ENCODE data around the gene ERVV-1. TPM values are rescaled to one million over a fixed set of nuclear protein-coding genes. Genes with fewer than 3 reads are reported as not detected.

ERVV-1 gene
- total and polyA plus RNA-seq, 8 donors = 0.06 to 0.11 (median 0.06) TPM; not detected in 4

GRCh38 chr19:53037101-53038097 is 23.7 kb downstream of the ERVV-1 start:
- Histone ChIP-seq H3K4me1 (no peaks in the 10 kb centered on the region), H3K27me3 (peaks cover 0 to 37% of the 10 kb centered on the region in 2 donors), H3K27ac (no peak overlapping the region), H3K9me3 (peaks cover 0 to 94% of the 10 kb centered on the region in 2 donors), H3K4me3 (peak overlapping the region; percentile 4 to 8), H3K36me3 (no peaks in the 10 kb centered on the region)
- DNase-seq (peak in 3 of 4 donors; percentile 40 to 81 (median 47)), ATAC-seq (peak; percentile 79)
- TF ChIP-seq CTCF (IDR thresholded peaks at IDR 0.05) = no peak
- intact Hi-C loops (cut with DNase I) = no loop called here

GRCh38 chr19:53041366-53041765 is 27.6 kb downstream of the ERVV-1 start:
- Histone ChIP-seq H3K27me3 (peaks cover 0 to 61% of the 10 kb centered on the region in 2 donors), H3K9me3 (peaks cover 0 to 94% of the 10 kb centered on the region in 2 donors), H3K27ac (no peak overlapping the region), H3K4me3 (no peak overlapping the region), H3K4me1 (no peaks in the 10 kb centered on the region), H3K36me3 (no peaks in the 10 kb centered on the region)
- intact Hi-C loops (cut with DNase I) = no loop called here
- DNase-seq = no peak
- ATAC-seq = no peak
- TF ChIP-seq CTCF (IDR thresholded peaks at IDR 0.05) = no peak

- H3K36me3 ChIP-seq = no peaks in the 10 kb centered on the region
- H3K27me3 ChIP-seq = peaks cover 0 to 30% of the 10 kb centered on the region in 2 donors
- no peak for TF ChIP-seq CTCF (IDR thresholded peaks at IDR 0.05)
- ATAC-seq = no peak
- H3K27ac ChIP-seq = no peak overlapping the region
- peaks cover 0 to 83% of the 10 kb centered on the region in 2 donors for H3K9me3 ChIP-seq
- no peaks in the 10 kb centered on the region for H3K4me1 ChIP-seq
- DNase-seq = no peak
- intact Hi-C loops (cut with DNase I) = no loop called here
- H3K4me3 ChIP-seq = no peak overlapping the region
Measured at GRCh38 chr19:53045536-53045935, 31.8 kb downstream of the ERVV-1 start.

GRCh38 chr19:53047379-53047778 is 33.7 kb downstream of the ERVV-1 start:
- Histone ChIP-seq H3K27me3 (peaks cover 0 to 24% of the 10 kb centered on the region in 2 donors), H3K9me3 (peaks cover 0 to 85% of the 10 kb centered on the region in 2 donors), H3K4me3 (no peak overlapping the region), H3K4me1 (no peaks in the 10 kb centered on the region), H3K36me3 (no peaks in the 10 kb centered on the region), H3K27ac (no peak overlapping the region)
- DNase-seq = no peak
- intact Hi-C loops (cut with DNase I) = no loop called here
- ATAC-seq = no peak
- TF ChIP-seq CTCF (IDR thresholded peaks at IDR 0.05) = no peak

- Histone ChIP-seq H3K4me3 (no peak overlapping the region), H3K9me3 (peaks cover 0 to 91% of the 10 kb centered on the region in 2 donors), H3K27me3 (peaks cover 0 to 28% of the 10 kb centered on the region in 2 donors), H3K36me3 (no peaks in the 10 kb centered on the region), H3K27ac (no peak overlapping the region), H3K4me1 (no peaks in the 10 kb centered on the region)
- ATAC-seq (no peak), DNase-seq (no peak)
- no peak for TF ChIP-seq CTCF (IDR thresholded peaks at IDR 0.05)
- intact Hi-C loops (cut with DNase I) = no loop called here
Measured at GRCh38 chr19:53055117-53055516, 41.4 kb downstream of the ERVV-1 start.
